ENCODE results near the gene PNMA1. TPM values are rescaled to one million over a fixed set of nuclear protein-coding genes. Genes with fewer than 3 reads are reported as not detected.

Gene PNMA1
- total RNA-seq, 2 experiments from 2014 or later, result 6.0 to 14.5 TPM

- peak overlapping the region; percentile 70 for H3K27ac ChIP-seq (ENCODE audit: low read depth, low read length, poor library complexity, severe bottlenecking)
- intact Hi-C loops (cut with micrococcal nuclease; ENCODE audit: unreplicated experiment), result loop anchor here (5.0 kb wide), 1 partner anchor 86 kb away; no protein-coding TSS in a partner anchor
- peaks cover 53% of the 10 kb centered on the region for H3K36me3 ChIP-seq (ENCODE audit: insufficient read depth, low read length)
- no peak overlapping the region for H2AFZ ChIP-seq (ENCODE audit: low read length)
- H3K4me3 ChIP-seq (ENCODE audit: low read depth, low read length, poor library complexity, severe bottlenecking), result peak overlapping the region; percentile 58
- peak overlapping the region; percentile 89 for H3K4me2 ChIP-seq (ENCODE audit: low read length)
- peaks cover 46% of the 10 kb centered on the region for H4K20me1 ChIP-seq (ENCODE audit: insufficient read depth, low read length)
- peak; percentile 54 for DNase-seq (ENCODE audit: low spot score)
- no peak for TF ChIP-seq CTCF (conservative IDR thresholded peaks at IDR 0.05; ENCODE audit: low read length)
- no peak for TF ChIP-seq EZH2phosphoT487 (IDR thresholded peaks at IDR 0.05; ENCODE audit: borderline replicate concordance, low read depth, low read length)
- POLR2A ChIA-PET, result interaction anchor here (0.8 to 4.0 kb wide), 8 partner anchors 13 to 43 kb away, joined by 3 to 17 read pairs (median 4); no protein-coding TSS in a partner anchor
- peaks cover 79% of the 10 kb centered on the region for H3K79me2 ChIP-seq (ENCODE audit: insufficient read depth, low read depth, low read length)
- no TSS peak for BruUV-seq (replicated peaks)
- CTCF ChIA-PET (ENCODE audit: unreplicated experiment), result interaction anchor here (1.1 to 1.4 kb wide), 3 partner anchors 14 to 43 kb away, joined by 3 to 5 read pairs (median 3); no protein-coding TSS in a partner anchor
- H3K9me3 ChIP-seq (ENCODE audit: low read length), result no peaks in the 10 kb centered on the region
- H3K4me1 ChIP-seq (ENCODE audit: insufficient read depth, low read length, poor library complexity, severe bottlenecking), result peaks cover 58% of the 10 kb centered on the region
- no peaks in the 10 kb centered on the region for H3K9me2 ChIP-seq (ENCODE audit: insufficient read depth, low read length)
Observed at GRCh38 chr14:73741386-73741875, 27.2 kb upstream of the PNMA1 start.

- Histone ChIP-seq H3K4me3 (ENCODE audit: low read depth, low read length, poor library complexity, severe bottlenecking) (no peak overlapping the region), H3K36me3 (ENCODE audit: insufficient read depth, low read length) (peaks cover 59% of the 10 kb centered on the region), H3K27ac (ENCODE audit: low read depth, low read length, poor library complexity, severe bottlenecking) (peak overlapping the region; percentile 70), H4K20me1 (ENCODE audit: insufficient read depth, low read length) (peaks cover 39% of the 10 kb centered on the region), H3K9me3 (ENCODE audit: low read length) (no peaks in the 10 kb centered on the region), H2AFZ (ENCODE audit: low read length) (no peak overlapping the region), H3K9me2 (ENCODE audit: insufficient read depth, low read length) (no peaks in the 10 kb centered on the region), H3K4me2 (ENCODE audit: low read length) (peak overlapping the region; percentile 89), H3K4me1 (ENCODE audit: insufficient read depth, low read length, poor library complexity, severe bottlenecking) (peaks cover 52% of the 10 kb centered on the region), H3K79me2 (ENCODE audit: insufficient read depth, low read depth, low read length) (peaks cover 73% of the 10 kb centered on the region)
- ChIA-PET POLR2A (interaction anchor here (0.8 to 4.0 kb wide), 8 partner anchors 12 to 44 kb away, joined by 3 to 17 read pairs (median 4); no protein-coding TSS in a partner anchor), CTCF (ENCODE audit: unreplicated experiment) (interaction anchor here (1.1 to 1.4 kb wide), 3 partner anchors 15 to 44 kb away, joined by 3 to 5 read pairs (median 3); no protein-coding TSS in a partner anchor)
- intact Hi-C loops (cut with micrococcal nuclease; ENCODE audit: unreplicated experiment), result loop anchor here (5.0 kb wide), 1 partner anchor 87 kb away; no protein-coding TSS in a partner anchor
- DNase-seq (ENCODE audit: low spot score), result no peak
- no peak for TF ChIP-seq EZH2phosphoT487 (IDR thresholded peaks at IDR 0.05; ENCODE audit: borderline replicate concordance, low read depth, low read length)
- TF ChIP-seq CTCF (conservative IDR thresholded peaks at IDR 0.05; ENCODE audit: low read length), result no peak
- no TSS peak for BruUV-seq (replicated peaks)
Observed at GRCh38 chr14:73740618-73741326, 26.6 kb upstream of the PNMA1 start.
